Measurements from ENCODE around the gene KDM6B.

KDM6B gene

DNA sequence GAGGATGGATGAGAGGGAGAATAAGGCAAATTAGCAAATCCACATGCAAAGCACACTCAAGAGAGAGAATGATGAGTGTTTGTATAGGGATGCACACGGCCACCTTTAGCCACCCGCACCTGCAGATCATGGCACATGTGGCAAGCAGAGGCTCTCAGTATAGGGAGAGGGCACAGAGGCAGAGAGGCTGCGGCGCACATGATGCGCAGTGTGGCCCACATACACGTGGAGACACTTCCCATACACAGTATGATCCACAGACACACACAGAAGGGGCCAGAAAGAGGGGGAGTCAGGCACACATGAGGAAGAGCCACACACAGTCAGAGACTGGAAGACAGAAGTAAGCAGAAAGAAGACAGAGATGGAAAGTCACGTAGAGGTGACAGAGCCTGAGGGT, 48.1 kb downstream of the KDM6B start:
- DNase-seq = peak; percentile 84

DNA sequence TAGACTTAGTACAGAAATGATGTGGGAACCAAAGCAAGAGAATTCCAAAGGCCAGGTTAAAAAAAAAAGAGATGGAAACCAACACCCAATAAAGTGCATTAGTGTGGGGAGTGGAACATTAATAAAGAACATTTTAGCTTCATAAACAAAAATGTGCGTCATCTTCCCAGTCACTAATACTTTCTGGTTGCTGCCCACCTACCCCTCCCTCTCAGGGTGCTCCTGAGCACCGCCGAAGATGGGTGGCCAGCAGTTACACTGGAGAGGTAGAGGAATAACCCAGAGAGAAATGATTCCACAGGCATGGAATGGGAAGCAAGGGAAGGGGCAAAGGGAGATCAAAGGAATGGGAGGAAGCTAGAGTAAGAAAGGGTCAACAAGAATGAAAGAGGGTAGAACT, 48.6 kb downstream of the KDM6B start:
- DNase-seq = peak; percentile 32
